Esophagus squamous epithelium (tissue), 4 donors: ENCODE data around the gene RFLNA.

Source experiments
- POLR2A ChIP-seq, 4 donors: fragments of 450-650 bp; IDR thresholded peaks; one replicate each; pipeline ENCODE4 v1.6.1; 2017; ENCODE audit warnings: antibody characterized with exemption in 4 of 4, mild to moderate bottlenecking in 4 of 4, moderate library complexity in 3 of 4
- TF ChIP-seq, protein P1 (sequence below), 6 experiments: fragments of 450-650 bp in 4 of 6; fragments of 200-600 bp in 2 of 6; sonication (generic) in 2 of 6; IDR thresholded peaks; one replicate each; pipeline ENCODE4 v1.5.1; 2016 to 2019; ENCODE audit warnings: antibody characterized with exemption in 6 of 6, mild to moderate bottlenecking in 4 of 6, moderate library complexity in 4 of 6

DNA sequence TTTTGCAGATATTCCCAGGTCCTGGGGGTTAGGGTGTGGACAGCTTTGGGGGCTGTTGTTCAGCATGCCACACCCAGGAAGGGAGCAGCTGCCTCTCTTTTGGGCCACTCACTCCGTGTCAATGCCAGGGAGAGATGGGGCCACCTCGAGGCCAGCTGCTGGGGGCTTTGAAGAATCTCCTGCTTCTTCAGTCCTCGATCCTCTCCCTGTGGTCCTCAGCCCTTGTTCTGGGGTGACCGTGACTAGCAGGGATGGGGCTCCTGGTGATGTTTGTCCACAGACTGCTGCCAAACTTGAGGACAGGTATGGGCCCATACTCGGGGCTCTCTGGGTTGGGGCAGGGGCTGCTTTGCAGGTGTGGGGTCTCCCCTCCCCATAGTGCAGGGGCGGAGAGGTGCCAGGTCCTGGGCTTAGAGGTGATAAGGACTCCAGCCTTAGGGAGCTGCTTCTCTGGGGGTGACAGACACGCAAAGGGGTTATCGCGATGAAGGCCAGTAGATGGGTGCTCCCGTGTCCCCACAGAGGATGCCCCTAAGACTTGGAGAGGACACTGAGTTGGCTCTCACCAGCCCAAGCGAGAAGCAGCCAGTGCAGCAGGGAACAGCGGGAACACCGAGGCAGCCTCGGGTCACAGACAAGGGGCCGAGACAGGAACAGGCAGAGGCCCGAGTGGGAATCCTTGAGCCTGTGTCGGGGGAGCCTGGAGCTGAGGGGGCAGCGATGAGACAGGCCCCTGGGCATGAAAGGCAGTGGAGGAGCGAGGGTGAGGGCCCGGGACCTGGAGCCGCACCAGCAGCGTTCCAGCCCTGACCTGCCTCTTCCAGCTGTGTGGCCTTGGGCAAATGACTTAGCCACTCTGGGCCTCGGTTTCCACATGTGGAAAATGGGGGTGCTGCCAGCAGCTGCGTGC is 11.1 kb downstream of the RFLNA start:
- TF ChIP-seq, protein P1, sequence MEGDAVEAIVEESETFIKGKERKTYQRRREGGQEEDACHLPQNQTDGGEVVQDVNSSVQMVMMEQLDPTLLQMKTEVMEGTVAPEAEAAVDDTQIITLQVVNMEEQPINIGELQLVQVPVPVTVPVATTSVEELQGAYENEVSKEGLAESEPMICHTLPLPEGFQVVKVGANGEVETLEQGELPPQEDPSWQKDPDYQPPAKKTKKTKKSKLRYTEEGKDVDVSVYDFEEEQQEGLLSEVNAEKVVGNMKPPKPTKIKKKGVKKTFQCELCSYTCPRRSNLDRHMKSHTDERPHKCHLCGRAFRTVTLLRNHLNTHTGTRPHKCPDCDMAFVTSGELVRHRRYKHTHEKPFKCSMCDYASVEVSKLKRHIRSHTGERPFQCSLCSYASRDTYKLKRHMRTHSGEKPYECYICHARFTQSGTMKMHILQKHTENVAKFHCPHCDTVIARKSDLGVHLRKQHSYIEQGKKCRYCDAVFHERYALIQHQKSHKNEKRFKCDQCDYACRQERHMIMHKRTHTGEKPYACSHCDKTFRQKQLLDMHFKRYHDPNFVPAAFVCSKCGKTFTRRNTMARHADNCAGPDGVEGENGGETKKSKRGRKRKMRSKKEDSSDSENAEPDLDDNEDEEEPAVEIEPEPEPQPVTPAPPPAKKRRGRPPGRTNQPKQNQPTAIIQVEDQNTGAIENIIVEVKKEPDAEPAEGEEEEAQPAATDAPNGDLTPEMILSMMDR (IDR thresholded peaks at IDR 0.05), result no peak
- TF ChIP-seq POLR2A (IDR thresholded peaks at IDR 0.05), result no peak
